ELF-1 (cell line): ENCODE measurements around the gene NEK8.
"Not testable (repeated sequence)": the region's sequence is repeated elsewhere in the genome, so short reads cannot be mapped to it uniquely, and the experiment has no call there.

Experiments
- DNase-seq: peaks from one replicate; pipeline ENCODE4 v3.0.0-alpha.2; 2016; ENCODE audit warnings: low read depth, low spot score

The NEK8 gene

GRCh38 chr17:28763804-28764266, 35.2 kb downstream of the NEK8 start:
- DNase-seq: peak; percentile 49

GRCh38 chr17:28765038-28765437, 36.5 kb downstream of the NEK8 start:
- DNase-seq: no peak

DNA sequence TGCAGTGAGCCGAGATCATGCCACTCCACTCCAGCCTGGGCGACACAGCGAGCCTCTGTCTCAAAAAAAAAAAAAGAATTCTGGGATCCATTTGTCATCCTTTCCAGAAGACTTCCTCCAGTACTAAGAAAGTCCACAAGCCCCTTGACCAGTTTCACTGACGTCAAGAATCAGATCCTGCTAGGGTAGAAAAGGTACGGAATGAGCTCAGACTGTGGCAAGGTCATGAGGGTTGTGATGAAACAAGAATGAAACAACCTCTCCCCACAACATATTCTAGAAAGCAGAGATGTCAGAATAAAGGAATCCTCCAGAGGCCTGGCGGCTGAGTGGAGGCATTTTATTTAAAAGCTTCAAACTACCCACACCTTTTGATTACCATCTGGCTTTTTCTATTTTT, 45.1 kb downstream of the NEK8 start:
- no peak for DNase-seq

DNA sequence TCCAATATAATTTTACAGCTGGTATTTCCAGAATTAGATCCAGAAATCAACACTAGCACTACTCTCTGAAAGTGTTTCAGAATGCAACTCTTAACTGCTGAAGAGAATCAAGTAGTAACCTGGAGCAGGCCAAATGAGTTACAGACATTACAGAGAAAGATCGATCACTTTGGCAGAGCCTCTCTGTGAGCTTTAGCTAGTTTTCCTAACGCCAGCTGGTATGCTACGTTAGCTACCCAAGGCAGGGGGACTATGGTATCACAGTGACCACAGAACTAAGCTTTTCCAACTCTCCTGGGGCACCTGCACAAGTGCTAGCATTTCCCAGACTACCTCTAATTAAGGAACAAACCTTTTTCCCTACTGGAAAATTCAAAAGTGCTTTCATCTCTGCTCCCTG, 45.6 kb downstream of the NEK8 start:
- no peak for DNase-seq

GRCh38 chr17:28777178-28777577, 48.6 kb downstream of the NEK8 start:
- no peak for DNase-seq

DNA sequence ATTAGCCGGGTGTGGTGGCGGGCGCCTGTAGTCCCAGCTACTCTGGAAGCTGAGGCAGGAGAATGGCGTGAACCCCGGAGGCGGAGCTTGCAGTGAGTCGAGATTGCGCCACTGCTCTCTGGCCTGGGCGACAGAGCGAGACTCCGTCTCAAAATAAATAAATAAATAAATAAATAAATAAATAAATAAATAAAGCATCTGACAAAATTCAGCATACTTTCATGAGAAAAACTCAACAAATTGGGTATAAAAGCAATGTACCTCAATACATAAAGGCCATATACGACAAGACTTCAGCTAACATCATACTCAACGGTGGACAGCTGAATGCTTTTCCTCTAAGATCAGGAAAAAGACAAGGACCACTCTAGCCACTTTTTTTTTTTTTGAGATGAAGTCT, 51.0 kb downstream of the NEK8 start:
- not testable (repeated sequence) for DNase-seq

DNA sequence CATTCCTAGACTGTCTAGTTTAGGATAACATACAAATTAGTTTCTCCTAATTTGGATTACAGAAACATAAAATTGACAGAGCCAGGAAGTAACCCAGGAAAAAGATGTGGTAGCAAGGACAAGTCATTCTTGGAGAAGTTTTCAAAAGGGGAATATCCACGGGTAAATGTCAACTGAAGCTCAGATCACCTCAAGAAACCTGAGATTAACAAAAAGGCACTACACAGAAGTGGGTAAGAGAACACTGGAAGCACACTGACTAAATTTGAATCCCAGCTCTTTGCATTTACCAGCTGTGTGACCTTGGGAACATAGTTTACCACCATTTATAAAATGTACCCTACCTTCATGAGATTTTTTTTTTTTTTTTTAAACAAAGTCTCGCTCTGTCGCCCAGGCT, 54.6 kb downstream of the NEK8 start:
- no peak for DNase-seq

DNA sequence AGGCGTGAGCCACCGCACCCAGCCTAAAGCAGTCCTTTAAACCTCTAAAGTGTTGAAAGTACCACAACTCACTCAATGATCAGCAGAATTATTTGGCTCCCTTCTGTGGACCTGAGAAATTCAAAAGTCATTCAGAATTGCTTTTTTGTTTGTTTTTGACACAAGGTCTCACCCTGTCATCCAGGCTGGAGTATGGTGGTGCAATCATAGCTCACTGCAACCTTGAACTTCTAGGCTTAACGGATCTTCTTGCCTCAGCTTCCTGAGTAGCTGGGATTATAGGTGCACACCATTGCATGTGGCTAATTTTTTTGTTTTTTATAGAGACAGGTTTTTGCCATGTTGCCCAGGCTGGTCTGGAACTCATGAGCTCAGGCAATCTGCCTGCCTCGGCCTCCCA, 59.5 kb downstream of the NEK8 start:
- no peak for DNase-seq
